Hematopoietic multipotent progenitor cell treated with erythropoietin and hydrocortisone succinate and interleukin-3 and kit ligand, for 8 days (in vitro differentiated cells): ENCODE measurements around the gene CHRNB2.
A peak's percentile ranks its signal among the peaks of the same experiment; 100 is the strongest.
"Not testable (repeated sequence)": the region's sequence is repeated elsewhere in the genome, so short reads cannot be mapped to it uniquely, and the experiment has no call there.

Source experiments
- DNase-seq: peaks from one replicate; pipeline ENCODE4 v3.0.0-alpha.2; 2015

Gene CHRNB2

GRCh38 chr1:154567386-154568156 lies at the start of gene CHRNB2:
Gene CHRNB2 (plus strand): TSS chr1:154567778. CDS start chr1:154568045, 267 bp downstream.
- peak; percentile 44 for DNase-seq

- peak; percentile 78 for DNase-seq
These were observed 48.0 kb upstream of the CHRNB2 start for GRCh38 chr1:154519591-154519991.

GRCh38 chr1:154520333-154520732 lies 47.2 kb upstream of the CHRNB2 start:
- peak; percentile 80 for DNase-seq

GRCh38 chr1:154521695-154522094 lies 45.9 kb upstream of the CHRNB2 start:
- DNase-seq, result no peak

GRCh38 chr1:154524881-154525280 lies 42.7 kb upstream of the CHRNB2 start:
- DNase-seq, result no peak

- no peak for DNase-seq
These were observed 40.4 kb upstream of the CHRNB2 start for GRCh38 chr1:154527192-154527591.

GRCh38 chr1:154529308-154529707 lies 38.3 kb upstream of the CHRNB2 start:
- no peak for DNase-seq

- not testable (repeated sequence) for DNase-seq
These were observed 35.6 kb upstream of the CHRNB2 start for GRCh38 chr1:154531950-154532349.

GRCh38 chr1:154533952-154534844 lies 33.4 kb upstream of the CHRNB2 start:
- DNase-seq, result no peak

- no peak for DNase-seq
These were observed 31.0 kb upstream of the CHRNB2 start for GRCh38 chr1:154536570-154536969.

- DNase-seq, result no peak
These were observed 27.8 kb upstream of the CHRNB2 start for GRCh38 chr1:154539486-154540483.

- no peak for DNase-seq
These were observed 26.3 kb upstream of the CHRNB2 start for GRCh38 chr1:154541231-154541630.

GRCh38 chr1:154546264-154547063 lies 21.1 kb upstream of the CHRNB2 start:
- DNase-seq, result peak; percentile 74

GRCh38 chr1:154547105-154547732 lies 20.4 kb upstream of the CHRNB2 start:
- DNase-seq, result no peak

GRCh38 chr1:154548028-154548427 lies 19.6 kb upstream of the CHRNB2 start:
- DNase-seq, result peak; percentile 78

GRCh38 chr1:154549202-154549770 lies 18.3 kb upstream of the CHRNB2 start:
- no peak for DNase-seq

GRCh38 chr1:154550070-154550469 lies 17.5 kb upstream of the CHRNB2 start:
- no peak for DNase-seq

- DNase-seq, result no peak
These were observed 16.9 kb upstream of the CHRNB2 start for GRCh38 chr1:154550657-154551056.

- no peak for DNase-seq
These were observed 16.1 kb upstream of the CHRNB2 start for GRCh38 chr1:154551474-154551873.

- no peak for DNase-seq
These were observed 15.5 kb upstream of the CHRNB2 start for GRCh38 chr1:154552036-154552435.
